ENCODE results near the gene CCNL2. TPM values are rescaled to one million over a fixed set of nuclear protein-coding genes. Genes with fewer than 3 reads are reported as not detected.
"Not testable (repeated sequence)": the region's sequence is repeated elsewhere in the genome, so short reads cannot be mapped to it uniquely, and the experiment has no call there.

Gene CCNL2
- total RNA-seq, 1 donor from 2014 or later: 57.9 TPM

GRCh38 chr1:1373815-1374588, 25.1 kb downstream of the CCNL2 start:
- DNase-seq (ENCODE audit: low read depth in 2 of 2): no peak

DNA sequence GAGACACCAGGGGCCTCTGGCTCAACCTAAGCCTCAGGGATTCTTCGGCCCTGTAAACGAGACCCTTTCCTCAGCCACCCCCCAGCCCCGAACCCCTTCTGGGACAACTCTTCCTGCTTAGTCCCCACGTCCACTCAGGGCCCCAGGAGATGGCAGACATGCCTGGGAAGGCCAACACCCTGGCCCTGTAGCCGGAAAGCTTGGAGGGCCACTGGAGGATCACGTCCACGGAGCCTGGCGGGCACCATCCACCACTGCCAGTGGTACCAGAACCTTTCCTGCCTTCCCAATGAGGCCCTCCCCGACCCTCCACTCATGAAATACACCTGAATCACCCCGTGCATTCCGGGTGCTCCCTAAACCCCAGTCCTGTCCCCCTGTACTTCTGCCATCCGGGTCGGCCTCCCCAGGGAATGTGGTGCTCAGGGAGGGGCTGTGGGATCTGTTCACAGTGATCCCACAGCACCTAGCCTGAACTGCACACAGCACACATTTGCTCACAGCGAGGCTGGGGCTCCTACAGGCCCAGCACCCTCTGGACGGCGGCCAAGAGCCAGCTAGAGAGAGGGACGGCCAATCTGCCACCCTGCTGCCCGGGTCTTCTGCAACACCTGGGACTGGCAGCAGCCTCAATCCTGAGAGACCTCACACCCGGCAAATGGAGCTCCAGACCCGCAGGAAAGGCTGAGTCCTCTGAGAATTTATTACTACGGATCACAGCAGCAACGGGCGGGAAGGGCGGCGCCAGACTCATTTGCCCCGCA, 25.9 kb downstream of the CCNL2 start:
- DNase-seq (ENCODE audit: low read depth in 2 of 2): no peak

DNA sequence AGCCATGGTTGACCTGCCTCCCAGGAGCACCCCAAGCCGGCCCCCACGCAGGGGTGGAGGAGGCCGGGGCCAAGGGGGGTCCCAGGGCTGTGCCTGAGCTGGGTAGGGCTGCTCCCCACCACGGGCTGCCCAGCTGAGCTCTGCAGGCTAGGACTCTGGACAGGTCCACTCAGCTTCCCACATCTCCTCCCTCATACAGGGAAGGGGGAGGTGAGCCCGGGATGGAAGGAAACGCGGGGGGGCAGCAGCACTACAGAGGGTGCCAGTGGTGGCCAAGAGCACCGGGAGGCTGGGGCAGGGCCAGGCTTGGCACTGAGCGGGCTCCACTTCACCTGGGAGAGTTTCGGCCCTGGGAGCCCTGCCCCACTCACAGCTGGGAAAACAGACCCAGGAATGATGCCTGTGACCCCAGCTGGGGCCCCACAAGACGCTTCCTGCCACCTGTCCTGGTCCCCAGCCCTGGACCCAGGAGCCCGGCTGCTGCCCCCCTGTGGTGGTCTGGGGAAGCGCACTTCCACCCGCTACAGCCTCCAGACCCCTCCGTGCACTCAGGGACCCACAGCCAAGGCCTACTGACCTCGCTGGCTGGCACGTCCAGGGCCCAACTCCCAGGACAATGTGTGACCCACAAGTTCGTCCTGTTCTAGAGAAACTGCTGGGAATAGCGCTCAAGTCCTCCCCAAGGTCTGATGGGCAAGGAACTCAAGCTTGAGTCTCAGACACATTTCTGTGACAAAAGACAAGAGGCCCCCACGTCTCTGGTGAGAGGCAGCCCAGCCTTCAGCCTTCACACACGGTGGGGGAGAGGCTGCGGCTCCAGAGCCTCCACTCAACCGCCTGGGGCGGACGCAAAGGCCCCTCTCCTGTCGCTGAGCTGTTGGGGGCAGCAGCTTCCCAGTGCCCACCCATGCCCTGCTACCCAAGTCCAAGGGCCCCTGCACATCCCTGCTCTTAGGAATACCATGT, 27.1 kb downstream of the CCNL2 start:
- DNase-seq (ENCODE audit: low read depth in 2 of 2): peak; percentile 51 to 71

DNA sequence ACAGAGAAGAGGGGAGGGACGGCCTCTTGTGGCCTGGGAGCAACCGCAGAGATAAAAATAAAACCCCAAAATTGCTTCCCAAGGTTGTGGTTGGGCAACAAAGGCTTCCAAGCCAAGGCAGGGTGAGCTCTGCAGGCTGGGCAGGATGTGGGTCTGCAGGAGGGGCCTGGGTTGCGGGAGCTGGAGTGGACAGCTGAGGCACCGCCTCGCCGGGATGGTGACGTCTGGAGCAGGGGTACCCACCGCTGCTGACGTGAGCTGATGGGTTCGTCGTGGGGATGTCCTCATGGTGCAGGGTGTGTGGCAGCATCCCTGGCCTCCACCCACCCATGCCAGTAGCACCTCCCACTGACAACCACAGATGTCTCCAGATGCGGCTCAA, 27.8 kb downstream of the CCNL2 start:
- no peak for DNase-seq (ENCODE audit: low read depth in 2 of 2)

DNA sequence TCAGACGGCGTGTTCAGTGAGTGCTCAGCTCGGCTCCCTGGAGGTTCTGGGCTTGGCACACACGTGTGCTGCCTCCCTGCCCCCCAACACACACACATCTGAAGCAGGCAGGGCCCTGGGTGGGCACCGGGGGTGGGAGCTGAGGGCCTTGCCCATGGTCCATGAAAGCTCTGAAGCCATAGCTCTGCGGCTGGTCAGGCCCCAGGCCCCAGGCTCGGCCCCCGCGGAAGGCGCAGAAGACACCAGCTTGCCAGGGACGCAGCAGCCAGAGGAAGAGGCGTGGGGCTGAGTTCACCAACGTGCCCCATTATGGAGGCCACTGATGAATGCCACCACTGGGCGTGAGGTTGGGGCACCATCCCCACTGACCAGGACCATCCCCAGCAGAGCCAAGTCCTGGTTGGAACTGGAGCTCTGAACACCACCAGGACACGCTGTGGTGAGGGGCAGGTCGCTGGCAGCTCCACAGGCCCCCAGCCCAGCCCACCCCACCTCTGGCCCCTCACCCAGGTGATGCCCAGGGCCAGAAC, 28.3 kb downstream of the CCNL2 start:
- DNase-seq (ENCODE audit: low read depth in 2 of 2): no peak

DNA sequence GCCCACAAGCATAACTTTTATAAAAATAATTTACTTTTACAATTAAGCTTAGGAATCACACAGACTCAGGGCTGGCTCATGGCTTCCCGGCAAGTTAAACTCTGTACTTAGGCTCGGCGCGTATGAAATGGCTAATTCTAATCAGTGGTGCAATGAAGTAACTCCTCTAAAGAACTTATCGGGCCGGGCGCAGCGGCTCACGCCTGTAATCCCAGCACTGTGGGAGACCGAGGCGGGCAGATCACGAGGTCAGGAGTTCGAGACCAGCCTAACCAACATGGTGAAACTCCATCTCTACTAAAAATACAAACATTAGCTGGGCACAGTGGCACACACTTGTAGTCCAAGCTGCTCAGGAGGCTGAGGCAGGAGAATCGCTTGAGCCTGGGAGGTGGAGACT, 29.0 kb downstream of the CCNL2 start:
- not testable (repeated sequence) for DNase-seq (ENCODE audit: low read depth in 2 of 2)

GRCh38 chr1:1367315-1367714, 31.8 kb downstream of the CCNL2 start:
- no peak for DNase-seq (ENCODE audit: low read depth in 2 of 2)

DNA sequence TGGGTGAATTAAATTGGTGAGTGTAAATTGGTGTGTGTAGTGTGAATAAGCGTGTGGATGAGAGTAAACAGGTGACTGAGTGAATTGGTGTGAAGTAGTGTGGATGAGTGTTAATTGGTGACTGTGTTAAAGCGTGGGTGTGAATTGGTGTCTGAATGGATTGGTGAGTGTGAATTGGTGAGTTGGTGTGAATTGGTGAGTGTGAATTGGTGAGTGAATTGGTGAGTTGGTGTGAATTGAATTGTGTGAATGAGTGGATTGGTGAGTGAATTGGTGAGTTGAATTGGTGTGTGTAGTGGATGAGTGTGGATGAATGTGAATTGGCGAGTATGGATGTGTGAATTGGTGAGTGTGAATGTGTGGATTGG, 32.5 kb downstream of the CCNL2 start:
- no peak for DNase-seq (ENCODE audit: low read depth in 2 of 2)

DNA sequence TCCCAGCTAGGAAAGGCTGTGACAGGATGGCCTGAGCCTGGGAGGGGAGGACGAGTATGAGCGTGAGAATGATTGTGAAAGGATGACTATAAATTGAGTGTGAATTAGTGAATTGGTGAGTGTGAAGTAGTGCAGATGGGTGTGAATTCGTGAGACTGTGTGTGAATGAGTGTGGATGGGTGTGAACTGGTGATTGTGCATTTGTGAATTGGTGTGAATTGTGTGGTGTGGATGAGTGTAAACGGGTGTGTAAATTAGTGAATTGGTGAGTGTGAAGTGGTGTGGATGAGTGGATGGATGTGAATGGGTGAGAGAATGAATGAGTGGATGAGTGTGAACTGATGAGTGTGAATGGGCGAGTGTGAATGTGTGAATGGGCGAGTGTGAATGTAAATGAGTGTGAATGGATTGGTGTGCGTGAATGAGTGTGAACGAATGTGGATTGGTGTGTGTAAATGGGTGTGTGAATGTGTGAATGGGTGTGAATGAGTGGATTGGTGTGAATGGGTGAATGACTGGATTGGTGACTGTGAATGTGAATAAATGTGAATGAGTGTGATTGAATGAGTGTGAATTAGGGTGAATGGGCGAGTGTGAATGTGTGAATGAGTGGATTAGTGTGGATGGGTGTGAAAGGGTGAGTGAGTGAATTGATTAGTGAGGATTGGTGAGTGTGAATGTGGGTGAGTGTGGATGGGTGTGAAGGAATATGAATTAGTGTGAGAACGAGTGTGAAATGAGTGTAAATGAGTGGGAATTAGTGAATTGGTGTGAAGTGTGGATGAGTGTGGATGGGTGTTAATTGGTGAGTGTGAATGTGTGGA, 33.0 kb downstream of the CCNL2 start:
- no peak for DNase-seq (ENCODE audit: low read depth in 2 of 2)

- DNase-seq (ENCODE audit: low read depth in 2 of 2): no peak
These were observed 34.9 kb downstream of the CCNL2 start for GRCh38 chr1:1364266-1364665.

- DNase-seq (ENCODE audit: low read depth in 2 of 2): peak; percentile 44 to 61
These were observed 37.1 kb downstream of the CCNL2 start for GRCh38 chr1:1361982-1362423.

DNA sequence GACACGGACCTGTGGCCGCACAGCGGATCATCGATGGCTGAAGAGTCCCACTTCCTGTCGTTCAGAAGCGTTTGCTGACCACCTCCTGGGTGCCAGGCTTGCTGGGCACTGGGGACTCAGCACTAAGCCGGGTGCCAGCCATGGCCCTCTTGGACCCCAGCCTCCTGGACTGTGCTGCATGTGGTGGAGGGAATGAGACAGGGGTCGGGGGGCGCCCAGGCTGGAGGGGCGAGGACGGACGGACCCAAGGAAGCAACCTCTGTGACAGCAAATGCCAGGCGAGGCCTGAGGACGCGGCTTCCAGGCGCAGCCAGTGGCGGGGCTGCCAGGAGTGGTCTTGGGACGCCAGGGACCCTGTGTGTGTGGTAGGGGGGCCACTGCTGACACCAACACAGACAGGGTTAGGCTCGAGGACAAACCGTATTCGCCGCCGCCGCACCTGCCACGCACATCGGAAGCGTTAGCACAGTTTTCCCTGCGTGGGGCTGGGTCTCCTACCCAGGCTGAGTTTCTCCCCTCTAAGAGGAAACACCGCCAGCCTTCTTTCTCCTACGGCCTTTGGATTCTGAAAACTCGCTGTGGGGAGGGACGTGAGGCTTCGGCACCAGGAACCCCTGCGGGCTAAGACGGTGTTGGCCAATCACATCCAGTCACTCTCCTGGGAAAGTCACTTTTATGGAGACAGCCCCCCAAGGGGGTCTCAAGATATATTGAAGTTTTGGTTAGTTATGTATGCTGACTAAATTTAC, 37.7 kb downstream of the CCNL2 start:
- no peak for DNase-seq (ENCODE audit: low read depth in 2 of 2)

DNA sequence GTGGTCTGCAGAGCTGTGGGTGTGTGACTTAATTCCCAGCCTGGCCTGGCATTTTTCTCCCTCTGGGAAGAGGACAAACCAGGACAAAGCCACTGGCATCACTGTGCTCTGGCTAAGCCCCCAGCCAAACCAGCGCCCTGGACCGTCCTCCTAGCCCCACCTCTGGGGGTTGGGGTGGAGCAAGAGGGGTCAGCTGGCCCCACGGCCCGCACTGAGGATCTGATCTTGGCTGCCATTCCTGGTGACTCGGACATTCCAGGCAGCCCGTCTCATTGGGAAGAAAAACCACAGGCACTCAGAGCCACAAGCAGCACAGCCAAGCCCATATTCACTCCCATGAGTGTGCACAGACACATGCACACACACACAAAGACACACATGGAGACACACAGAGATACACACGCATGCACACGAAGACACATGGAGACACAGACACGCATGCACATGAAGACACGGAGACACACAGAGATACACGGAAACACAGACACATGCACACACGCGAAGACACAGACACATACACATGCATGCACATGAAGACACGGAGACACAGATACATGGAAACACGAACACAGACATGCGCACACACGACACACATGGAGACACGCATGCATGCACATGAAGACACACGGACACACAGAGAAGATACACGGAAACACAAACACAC, 38.5 kb downstream of the CCNL2 start:
- DNase-seq (ENCODE audit: low read depth in 2 of 2): peak in 1 of 2 donors; percentile 65

DNA sequence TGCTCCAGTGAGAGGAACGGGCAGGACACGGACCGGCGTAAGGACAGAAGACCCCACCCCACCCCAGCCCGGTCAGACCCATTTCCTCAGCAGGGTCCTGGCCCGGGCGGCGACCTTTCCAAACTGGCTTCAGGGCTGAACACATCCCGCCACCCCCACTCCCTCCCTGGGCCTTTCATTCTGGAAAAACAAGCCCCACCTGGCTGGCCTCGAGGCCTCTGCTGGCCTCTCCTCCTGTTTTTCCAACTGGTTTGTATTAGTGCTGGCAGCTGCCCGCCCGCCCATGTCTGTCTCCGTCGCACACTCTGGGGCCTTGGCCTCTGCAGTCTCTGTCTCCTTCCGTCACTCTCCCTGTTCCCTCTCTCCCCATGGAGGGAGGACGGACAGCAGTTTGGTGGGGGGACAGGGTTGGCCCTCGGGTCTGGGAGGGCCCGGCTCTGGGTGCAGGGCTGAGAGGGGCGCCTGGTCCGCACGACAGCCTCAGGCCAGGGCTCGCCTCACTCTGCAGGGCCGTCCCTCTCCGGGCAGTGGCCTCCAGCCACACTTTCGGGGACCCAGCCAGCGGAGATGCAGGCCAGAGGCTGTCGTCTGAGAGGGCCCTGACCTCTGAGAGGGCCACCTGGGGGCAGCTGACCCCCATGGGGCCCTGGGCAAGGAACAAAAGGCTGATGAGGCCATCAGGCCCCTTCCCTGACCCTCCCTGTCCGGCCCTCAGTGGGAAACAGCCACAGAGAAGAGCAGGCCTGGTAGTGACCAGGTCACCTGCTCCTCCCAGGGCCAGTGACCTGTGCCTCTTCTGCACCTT, 39.3 kb downstream of the CCNL2 start:
- DNase-seq (ENCODE audit: low read depth in 2 of 2): peak in 1 of 2 donors; percentile 61

DNA sequence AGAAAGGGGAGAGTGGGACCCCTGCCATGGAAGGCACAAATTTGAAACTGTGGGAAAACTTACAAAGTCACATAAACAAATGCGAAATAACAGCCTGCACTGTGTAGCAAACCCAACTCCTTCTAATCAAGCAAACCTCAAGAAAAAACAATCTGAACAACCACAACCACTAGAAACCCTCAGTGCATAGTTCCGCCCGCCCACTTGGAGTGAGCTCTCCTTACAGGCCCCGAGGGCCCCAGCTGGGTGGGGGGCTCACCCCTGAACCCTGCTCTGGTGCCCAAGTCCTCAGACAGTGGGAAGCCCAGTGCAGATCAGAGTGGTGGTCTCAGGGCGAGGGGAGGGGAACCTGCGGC, 39.8 kb downstream of the CCNL2 start:
- no peak for DNase-seq (ENCODE audit: low read depth in 2 of 2)

DNA sequence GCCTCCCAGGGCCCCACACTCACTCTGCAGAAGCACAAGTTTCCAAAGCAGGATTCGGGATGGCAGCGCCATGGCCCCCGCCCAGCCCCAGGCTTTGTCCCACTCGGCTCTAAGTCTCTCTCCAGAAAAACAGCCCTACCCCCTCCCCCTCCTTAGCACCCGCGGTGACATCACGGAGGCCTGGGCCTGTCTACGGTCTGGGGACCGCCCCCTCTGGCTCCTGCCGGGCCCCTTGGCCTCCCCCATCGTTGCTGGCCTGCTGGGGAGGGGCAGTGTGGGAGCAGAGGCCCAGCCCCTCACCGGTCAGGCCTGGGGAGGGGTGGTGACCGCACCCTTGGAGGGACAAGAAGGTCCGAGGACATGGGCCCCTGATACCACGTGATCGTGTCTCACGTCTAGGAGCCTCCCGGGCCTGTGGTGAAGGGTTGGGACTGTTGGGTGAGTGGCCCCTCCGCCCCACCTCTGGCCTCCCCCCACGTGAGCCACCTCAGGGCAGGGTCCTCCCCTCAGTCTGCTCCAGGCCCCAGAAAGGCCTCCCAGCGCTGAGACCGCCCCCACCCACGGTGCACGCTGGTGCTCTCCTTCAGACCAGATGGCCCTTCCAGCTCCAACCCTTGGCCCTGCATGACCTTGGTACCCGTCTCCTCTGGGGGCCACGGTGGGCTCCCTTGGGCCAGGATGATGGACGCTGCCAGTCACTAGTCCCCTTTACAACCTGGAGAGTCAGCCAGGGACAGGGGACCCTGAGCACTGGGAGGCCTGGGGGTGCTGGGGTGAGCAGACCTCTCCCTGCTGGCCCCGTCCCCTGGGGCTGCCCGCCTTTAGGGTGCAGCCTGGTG, 40.5 kb downstream of the CCNL2 start, which contains the start of gene MXRA8:
MXRA8 (minus strand) TSS at position 123 of the 839 bp plus-strand sequence; CDS start at position 72, 51 bp downstream.
- no peak for DNase-seq (ENCODE audit: low read depth in 2 of 2)

DNA sequence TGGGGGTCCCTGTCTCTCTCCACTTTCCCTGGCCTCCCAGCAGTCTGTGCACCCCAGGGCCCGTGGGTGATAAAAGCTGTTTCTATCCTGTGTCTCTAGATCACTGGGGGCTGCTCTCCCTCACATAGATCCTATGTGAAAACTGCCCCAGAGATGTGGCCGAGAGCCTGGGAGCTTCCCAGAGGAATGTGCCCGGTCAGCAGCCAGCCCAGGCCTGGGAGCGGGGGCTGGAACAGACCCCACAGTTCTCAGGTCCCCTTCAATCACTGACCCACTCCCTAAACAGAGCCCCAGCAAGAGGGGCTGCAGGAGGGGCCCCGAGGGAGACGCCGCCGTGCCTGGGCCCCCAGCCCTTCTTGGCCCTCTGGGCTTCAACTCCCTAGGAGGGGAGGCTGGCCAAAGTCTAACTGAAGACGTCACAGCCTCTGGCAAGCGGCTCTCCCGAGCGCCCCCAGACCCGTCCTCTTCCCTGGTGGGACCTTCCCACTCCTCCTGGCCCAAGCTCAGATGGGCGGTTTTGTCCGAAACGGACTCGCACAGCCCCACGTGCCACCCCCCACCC, 41.2 kb downstream of the CCNL2 start:
- DNase-seq (ENCODE audit: low read depth in 2 of 2): no peak
